ENCODE data around the gene HACD3. TPM values are rescaled to one million over a fixed set of nuclear protein-coding genes. Genes with fewer than 3 reads are reported as not detected.
A peak's percentile ranks its signal among the peaks of the same experiment; 100 is the strongest.
"Not testable (repeated sequence)": the region's sequence is repeated elsewhere in the genome, so short reads cannot be mapped to it uniquely, and the experiment has no call there.

HACD3 gene
- total RNA-seq, 1 experiment from 2014 or later = 87.2 TPM

DNA sequence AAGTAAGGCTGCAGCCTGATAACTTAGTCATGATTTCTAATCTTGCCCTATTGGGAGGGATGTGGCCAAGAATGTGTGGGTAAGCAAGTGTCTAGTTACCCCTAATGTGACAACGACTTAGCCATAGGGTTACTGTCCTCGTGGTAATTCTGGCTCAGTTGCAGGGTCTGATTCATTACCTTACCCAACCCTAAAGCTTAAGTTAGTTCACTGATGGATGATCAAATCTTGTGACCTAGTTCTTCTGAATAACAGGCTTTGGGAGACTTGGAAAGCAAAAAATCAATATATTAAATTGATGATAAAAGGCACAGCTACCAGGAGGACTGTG lies 82.3 kb downstream of the HACD3 start:
- DNase-seq = no peak
- Histone ChIP-seq H3K9ac (ENCODE audit: low read length) (peak overlapping the region; percentile 80), H3K4me2 (ENCODE audit: low read depth, low read length, poor library complexity, severe bottlenecking) (peak overlapping the region; percentile 86), H3K79me2 (ENCODE audit: low read length) (peaks cover 51% of the 10 kb centered on the region), H4K20me1 (ENCODE audit: insufficient read depth, low read depth, low read length) (no peaks in the 10 kb centered on the region), H3K36me3 (ENCODE audit: insufficient read depth, low read length) (no peaks in the 10 kb centered on the region), H3K9me2 (replicated peaks; ENCODE audit: insufficient read depth, low read length) (no peaks in the 10 kb centered on the region), H3K4me3 (ENCODE audit: low read length) (peak overlapping the region; percentile 79), H2AFZ (ENCODE audit: low read length) (no peak overlapping the region; the same call in 1 of the 2 replicates), H3K4me1 (ENCODE audit: low read length) (peaks cover 39% of the 10 kb centered on the region), H3K27ac (ENCODE audit: low read length) (peak overlapping the region; percentile 65), H3K27me3 (ENCODE audit: low read length) (no peaks in the 10 kb centered on the region), H3K9me3 (ENCODE audit: low read length) (no peaks in the 10 kb centered on the region)

DNA sequence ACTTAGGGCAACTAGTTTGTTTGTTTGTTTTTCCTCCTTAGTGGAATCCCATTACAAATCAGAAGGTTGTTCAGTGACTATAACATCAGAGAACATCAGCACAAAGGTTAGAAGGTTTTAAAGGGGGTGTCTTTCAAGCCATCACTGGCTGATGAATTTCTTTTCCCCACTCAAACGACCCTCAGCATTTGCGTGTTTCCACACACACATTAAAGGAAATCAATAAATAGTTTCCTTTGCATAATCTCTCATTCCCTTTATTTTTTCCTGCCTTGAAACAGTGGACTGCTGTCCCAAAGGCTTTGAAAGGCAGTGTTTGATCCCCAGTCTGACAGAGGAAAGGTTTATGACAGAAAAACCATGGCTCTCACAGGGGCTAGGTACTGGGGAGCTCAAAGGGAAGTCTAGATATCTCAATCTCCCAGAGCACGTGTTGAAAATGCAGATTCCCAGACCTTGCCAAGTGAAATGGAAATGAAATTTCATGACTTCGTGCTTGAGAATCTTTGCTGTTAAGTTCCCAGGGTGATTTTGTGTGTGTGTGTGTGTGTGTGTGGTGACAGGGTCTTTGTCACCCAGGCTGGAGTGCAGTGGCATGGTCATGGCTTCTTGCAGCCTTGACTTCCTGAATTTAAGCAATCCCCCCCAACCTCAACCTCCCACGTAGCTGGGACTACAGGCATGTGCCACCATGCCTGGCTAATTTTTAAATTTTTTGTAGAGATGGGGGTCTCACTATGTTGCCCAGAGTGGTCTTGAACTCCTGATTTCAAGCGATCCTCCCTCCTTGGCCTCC lies 82.9 kb downstream of the HACD3 start:
- 0 out of 2 replicates have a peak overlapping the region, but pooled peaks have one; percentile 32 for H2AFZ ChIP-seq (ENCODE audit: low read length)
- H3K9me2 ChIP-seq (replicated peaks; ENCODE audit: insufficient read depth, low read length) = no peaks in the 10 kb centered on the region
- H3K36me3 ChIP-seq (ENCODE audit: insufficient read depth, low read length) = no peaks in the 10 kb centered on the region
- peak overlapping the region; percentile 79 for H3K4me3 ChIP-seq (ENCODE audit: low read length)
- no peaks in the 10 kb centered on the region for H3K27me3 ChIP-seq (ENCODE audit: low read length)
- peak overlapping the region; percentile 65; the same call in 1 of the 2 replicates for H3K27ac ChIP-seq (ENCODE audit: low read length)
- H4K20me1 ChIP-seq (ENCODE audit: insufficient read depth, low read depth, low read length) = no peaks in the 10 kb centered on the region
- H3K79me2 ChIP-seq (ENCODE audit: low read length) = peaks cover 45% of the 10 kb centered on the region
- no peaks in the 10 kb centered on the region for H3K9me3 ChIP-seq (ENCODE audit: low read length)
- peak overlapping the region; percentile 86 for H3K4me2 ChIP-seq (ENCODE audit: low read depth, low read length, poor library complexity, severe bottlenecking)
- H3K4me1 ChIP-seq (ENCODE audit: low read length) = peaks cover 39% of the 10 kb centered on the region
- DNase-seq = no peak
- peak overlapping the region; percentile 80 for H3K9ac ChIP-seq (ENCODE audit: low read length)

DNA sequence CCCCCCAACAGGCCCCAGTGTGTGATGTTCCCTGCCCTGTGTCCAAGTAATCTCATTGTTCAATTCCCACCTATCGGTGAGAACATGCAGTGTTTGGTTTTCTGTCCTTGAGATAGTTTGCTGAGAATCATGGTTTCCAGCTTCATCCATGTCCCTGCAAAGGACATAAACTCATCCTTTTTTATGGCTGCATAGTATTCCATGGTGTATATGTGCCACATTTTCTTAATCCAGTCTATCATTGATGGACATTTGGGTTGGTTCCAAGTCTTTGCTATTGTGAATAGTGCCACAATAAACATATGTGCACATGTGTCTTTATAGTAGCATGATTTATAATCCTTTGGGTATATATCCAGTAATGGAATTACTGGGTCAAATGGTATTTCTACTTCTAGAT lies 85.6 kb downstream of the HACD3 start:
- H3K9ac ChIP-seq (ENCODE audit: low read length) = not testable (repeated sequence)

DNA sequence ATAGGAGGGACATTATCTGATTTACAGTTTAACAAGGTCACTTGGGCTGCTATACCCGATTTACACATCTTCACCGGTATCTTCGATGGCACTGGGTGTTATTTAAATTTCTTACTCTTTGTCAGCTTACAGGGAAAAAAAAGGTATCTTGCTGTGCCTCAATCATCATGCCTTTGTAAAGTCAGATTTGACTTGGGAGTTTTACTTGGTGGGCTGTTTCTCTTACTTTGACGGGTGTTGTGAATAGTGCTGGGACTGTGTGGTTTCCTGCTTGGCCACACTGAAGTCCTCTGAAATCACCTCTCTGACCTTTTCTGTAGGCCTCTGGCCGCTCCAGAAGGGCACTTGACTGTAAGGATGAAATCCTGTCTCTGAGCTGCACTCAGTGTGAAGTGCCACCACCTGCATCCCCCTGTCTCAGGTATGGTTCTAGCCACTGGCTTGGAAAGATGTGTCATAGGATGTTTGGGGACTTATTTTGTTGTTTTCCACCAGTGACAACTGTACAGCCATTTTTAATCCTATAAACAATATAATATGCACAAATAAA lies 88.4 kb downstream of the HACD3 start:
- Histone ChIP-seq H3K27me3 (ENCODE audit: low read length) (no peaks in the 10 kb centered on the region), H3K4me2 (ENCODE audit: low read depth, low read length, poor library complexity, severe bottlenecking) (no peak overlapping the region), H3K79me2 (ENCODE audit: low read length) (peaks cover 4% of the 10 kb centered on the region), H3K4me3 (ENCODE audit: low read length) (no peak overlapping the region), H3K4me1 (ENCODE audit: low read length) (peaks cover 4% of the 10 kb centered on the region), H3K36me3 (ENCODE audit: insufficient read depth, low read length) (no peaks in the 10 kb centered on the region), H4K20me1 (ENCODE audit: insufficient read depth, low read depth, low read length) (no peaks in the 10 kb centered on the region), H3K9me2 (replicated peaks; ENCODE audit: insufficient read depth, low read length) (no peaks in the 10 kb centered on the region), H3K9me3 (ENCODE audit: low read length) (no peaks in the 10 kb centered on the region), H3K9ac (ENCODE audit: low read length) (no peak overlapping the region), H2AFZ (ENCODE audit: low read length) (no peak overlapping the region), H3K27ac (ENCODE audit: low read length) (no peak overlapping the region)
- no peak for DNase-seq

More for the DNA sequence above, 85.6 kb downstream of the HACD3 start:
- not testable (repeated sequence) for H3K36me3 ChIP-seq (ENCODE audit: insufficient read depth, low read length); H3K9me3 ChIP-seq (ENCODE audit: low read length); DNase-seq; H3K9me2 ChIP-seq (replicated peaks; ENCODE audit: insufficient read depth, low read length); H3K27me3 ChIP-seq (ENCODE audit: low read length); H4K20me1 ChIP-seq (ENCODE audit: insufficient read depth, low read depth, low read length); H2AFZ ChIP-seq (ENCODE audit: low read length); H3K27ac ChIP-seq (ENCODE audit: low read length); H3K4me3 ChIP-seq (ENCODE audit: low read length); H3K4me2 ChIP-seq (ENCODE audit: low read depth, low read length, poor library complexity, severe bottlenecking)
- H3K4me1 ChIP-seq (ENCODE audit: low read length) = peaks cover 27% of the 10 kb centered on the region
- H3K79me2 ChIP-seq (ENCODE audit: low read length) = peaks cover 22% of the 10 kb centered on the region

DNA sequence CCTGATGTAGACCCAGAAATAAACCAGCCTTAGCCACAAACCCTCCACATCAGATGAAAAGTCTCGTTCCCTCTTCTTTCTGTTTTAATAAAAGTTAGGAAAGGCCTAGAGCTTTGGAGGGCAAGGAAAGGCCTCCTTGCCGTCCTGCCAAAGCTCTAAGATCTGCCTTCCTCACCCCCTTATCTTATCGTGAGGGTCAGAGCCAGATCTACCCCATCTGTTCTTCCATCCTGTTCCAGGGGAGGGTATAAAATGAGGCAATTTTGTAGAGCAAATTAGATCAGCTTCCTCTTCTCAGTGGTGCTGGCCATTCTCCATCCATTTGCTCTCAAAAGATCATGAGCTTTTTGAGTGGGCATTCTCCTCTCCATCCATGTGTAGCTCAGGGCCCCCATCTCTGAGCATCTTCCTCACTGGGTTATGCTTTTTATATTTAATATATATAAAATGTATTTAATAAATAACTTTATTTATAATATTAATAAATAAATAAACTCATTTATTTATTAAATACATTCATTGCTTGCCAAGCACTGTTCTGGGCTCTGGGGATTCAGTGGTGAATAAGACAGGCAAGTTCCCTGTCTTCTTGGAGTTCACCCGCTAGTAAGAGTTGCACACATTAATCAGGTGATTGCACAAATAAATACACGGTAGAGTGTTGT lies 89.5 kb downstream of the HACD3 start:
- DNase-seq = no peak
- Histone ChIP-seq H4K20me1 (ENCODE audit: insufficient read depth, low read depth, low read length) (no peaks in the 10 kb centered on the region), H2AFZ (ENCODE audit: low read length) (no peak overlapping the region), H3K36me3 (ENCODE audit: insufficient read depth, low read length) (no peaks in the 10 kb centered on the region), H3K4me1 (ENCODE audit: low read length) (no peaks in the 10 kb centered on the region), H3K9ac (ENCODE audit: low read length) (no peak overlapping the region), H3K4me2 (ENCODE audit: low read depth, low read length, poor library complexity, severe bottlenecking) (no peak overlapping the region), H3K9me2 (replicated peaks; ENCODE audit: insufficient read depth, low read length) (no peaks in the 10 kb centered on the region), H3K9me3 (ENCODE audit: low read length) (no peaks in the 10 kb centered on the region), H3K79me2 (ENCODE audit: low read length) (peaks cover 4% of the 10 kb centered on the region; the same call in 1 of the 2 replicates), H3K4me3 (ENCODE audit: low read length) (no peak overlapping the region), H3K27ac (ENCODE audit: low read length) (no peak overlapping the region), H3K27me3 (ENCODE audit: low read length) (no peaks in the 10 kb centered on the region)

DNA sequence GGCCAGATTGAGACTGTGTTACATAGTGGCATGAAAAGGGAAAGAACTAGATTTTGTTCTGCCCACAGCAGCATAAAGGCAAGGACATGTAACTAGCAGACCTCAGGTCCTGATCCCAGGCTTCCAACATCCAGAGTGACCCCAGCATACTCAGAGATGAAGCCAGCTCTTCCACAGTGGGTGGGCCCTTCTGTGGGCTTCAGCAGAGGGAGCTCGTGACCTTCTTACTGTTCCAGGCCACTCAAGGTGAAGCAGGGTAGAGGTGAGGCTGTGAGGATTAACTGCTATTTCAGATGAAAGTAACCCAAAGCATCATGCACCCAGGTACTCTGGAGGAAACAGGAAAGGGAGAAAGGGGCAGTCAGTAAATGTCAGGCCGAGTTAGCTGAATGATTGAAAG lies 90.6 kb downstream of the HACD3 start:
- H3K27ac ChIP-seq (ENCODE audit: low read length) = no peak overlapping the region
- DNase-seq = peak; percentile 50
- H3K9ac ChIP-seq (ENCODE audit: low read length) = no peak overlapping the region
- H3K27me3 ChIP-seq (ENCODE audit: low read length) = no peaks in the 10 kb centered on the region
- H2AFZ ChIP-seq (ENCODE audit: low read length) = no peak overlapping the region
- no peaks in the 10 kb centered on the region for H3K36me3 ChIP-seq (ENCODE audit: insufficient read depth, low read length)
- H3K9me2 ChIP-seq (replicated peaks; ENCODE audit: insufficient read depth, low read length) = no peaks in the 10 kb centered on the region
- no peaks in the 10 kb centered on the region for H3K4me1 ChIP-seq (ENCODE audit: low read length)
- H3K4me2 ChIP-seq (ENCODE audit: low read depth, low read length, poor library complexity, severe bottlenecking) = no peak overlapping the region
- no peak overlapping the region for H3K4me3 ChIP-seq (ENCODE audit: low read length)
- peaks cover 4% of the 10 kb centered on the region; the same call in 1 of the 2 replicates for H3K79me2 ChIP-seq (ENCODE audit: low read length)
- no peaks in the 10 kb centered on the region for H4K20me1 ChIP-seq (ENCODE audit: insufficient read depth, low read depth, low read length)
- H3K9me3 ChIP-seq (ENCODE audit: low read length) = no peaks in the 10 kb centered on the region

DNA sequence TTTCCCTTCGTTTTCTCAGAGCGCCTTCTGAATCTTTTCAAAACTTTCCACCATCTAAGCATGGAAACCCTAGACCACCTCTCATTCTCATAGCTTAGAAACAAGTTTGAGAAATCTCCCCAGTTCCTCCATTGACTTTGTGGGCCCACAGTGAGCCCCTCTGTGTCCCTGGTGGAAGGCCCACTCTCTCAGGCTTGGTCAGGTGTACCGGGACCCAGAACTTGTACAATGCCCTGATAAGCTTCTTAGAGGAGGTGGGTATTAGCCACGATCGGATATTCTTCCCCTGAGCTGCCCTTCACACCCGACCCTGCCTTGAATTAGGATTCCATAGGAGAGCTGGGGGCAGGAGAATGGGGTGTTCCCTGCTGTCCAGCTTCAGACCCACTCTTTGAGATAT lies 91.4 kb downstream of the HACD3 start, which contains the start of gene SLC24A1:
TSS of gene SLC24A1 (plus strand) at position 301 of the 400 bp plus-strand sequence. CDS start 2,143 bp downstream, outside the sequence.
- H3K79me2 ChIP-seq (ENCODE audit: low read length) = peaks cover 4% of the 10 kb centered on the region; the same call in 1 of the 2 replicates

DNA sequence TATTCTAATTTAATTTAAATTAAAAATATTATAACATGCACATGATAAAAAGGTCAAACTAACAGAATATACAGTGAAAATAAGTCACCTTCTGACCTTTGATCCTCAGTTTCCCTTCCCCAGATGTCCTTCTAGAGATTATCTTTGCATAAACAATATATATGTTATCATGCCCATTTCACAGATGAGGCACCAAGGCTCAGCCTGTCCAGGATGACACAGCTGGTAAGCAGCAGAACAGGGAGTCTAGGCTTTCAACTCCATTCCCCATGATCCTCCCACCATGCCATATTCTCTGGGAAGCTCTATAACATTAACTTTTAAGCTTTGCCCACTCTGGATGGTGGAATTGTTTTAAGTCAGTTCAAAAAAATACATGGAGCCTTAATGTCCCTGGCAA lies 92.8 kb downstream of the HACD3 start:
- Histone ChIP-seq H3K79me2 (ENCODE audit: low read length) (peaks cover 4% of the 10 kb centered on the region; the same call in 1 of the 2 replicates), H3K27me3 (ENCODE audit: low read length) (no peaks in the 10 kb centered on the region), H3K36me3 (ENCODE audit: insufficient read depth, low read length) (no peaks in the 10 kb centered on the region), H2AFZ (ENCODE audit: low read length) (no peak overlapping the region), H3K4me2 (ENCODE audit: low read depth, low read length, poor library complexity, severe bottlenecking) (no peak overlapping the region), H3K9me3 (ENCODE audit: low read length) (no peaks in the 10 kb centered on the region), H3K4me1 (ENCODE audit: low read length) (peaks cover 12% of the 10 kb centered on the region), H3K9ac (ENCODE audit: low read length) (no peak overlapping the region), H4K20me1 (ENCODE audit: insufficient read depth, low read depth, low read length) (no peaks in the 10 kb centered on the region), H3K9me2 (replicated peaks; ENCODE audit: insufficient read depth, low read length) (no peaks in the 10 kb centered on the region), H3K4me3 (ENCODE audit: low read length) (no peak overlapping the region), H3K27ac (ENCODE audit: low read length) (no peak overlapping the region)
- DNase-seq = no peak

More for the DNA sequence above, 91.4 kb downstream of the HACD3 start, which contains the start of gene SLC24A1:
- H3K4me3 ChIP-seq (ENCODE audit: low read length) = no peak within 1 kb of the TSS
- no peaks in the 10 kb centered on the region for H3K9me2 ChIP-seq (replicated peaks; ENCODE audit: insufficient read depth, low read length)
- no peak within 1 kb of the TSS for H3K9ac ChIP-seq (ENCODE audit: low read length)
- no peaks in the 10 kb centered on the region for H3K27me3 ChIP-seq (ENCODE audit: low read length)
- H3K27ac ChIP-seq (ENCODE audit: low read length) = no peak within 1 kb of the TSS
- no peak within 1 kb of the TSS for H2AFZ ChIP-seq (ENCODE audit: low read length)
- DNase-seq = no peak
- no peaks in the 10 kb centered on the region for H3K36me3 ChIP-seq (ENCODE audit: insufficient read depth, low read length)
- peaks cover 3% of the 10 kb centered on the region for H3K4me1 ChIP-seq (ENCODE audit: low read length)
- H3K4me2 ChIP-seq (ENCODE audit: low read depth, low read length, poor library complexity, severe bottlenecking) = no peak within 1 kb of the TSS
- no peaks in the 10 kb centered on the region for H3K9me3 ChIP-seq (ENCODE audit: low read length)
- no peaks in the 10 kb centered on the region for H4K20me1 ChIP-seq (ENCODE audit: insufficient read depth, low read depth, low read length)

Data from Karpas-422 (cell line).